IMR-90 (cell line): ENCODE data around the gene CARS2. TPM values are rescaled to one million over a fixed set of nuclear protein-coding genes. Genes with fewer than 3 reads are reported as not detected.

Experiments used
- ATAC-seq: fragments of 200-7000 bp; cut with Tn5 transposase; 2 replicates; pipeline ENCODE4 v1.9.1; 2020; ENCODE audit warnings: low read depth, mild to moderate bottlenecking, moderate library complexity
- BruUV-seq: library from RNA; stranded (reverse); fragments of 400-500 nt; replicated peaks from 2 replicates; lab custom pipeline; 2021; lab: Mats Ljungman, UMichigan
- CTCF ChIA-PET: fragments of 300-600 bp; formaldehyde crosslinking; extraction: SDS; loops from one replicate; lab custom pipeline; 2021; ENCODE audit warnings: antibody characterized with exemption; lab: Yijun Ruan, JAX
- POLR2A ChIA-PET: fragments of 300-600 bp; sonication (Branson Sonifier 250); formaldehyde crosslinking; loops from one replicate; lab custom pipeline; 2022; ENCODE audit warnings: antibody characterized with exemption; ENCODE audit not compliant: unreplicated experiment; lab: Charles Lee
- DNase-seq: peaks from one replicate; pipeline ENCODE4 v3.0.0; 2013
- H2AFZ ChIP-seq: replicated peaks from 2 replicates; pipeline ENCODE3; 2013; ENCODE audit warnings: low read length, mild to moderate bottlenecking; ENCODE audit not compliant: poor library complexity
- H2AK5ac ChIP-seq: 2 replicates; pipeline ENCODE4 v1.6.1; 2013; ENCODE audit warnings: low read depth, low read length, inconsistent platforms
- H2AK9ac ChIP-seq: replicated peaks from 2 replicates; pipeline ENCODE3; 2013; ENCODE audit warnings: mild to moderate bottlenecking, low read depth, low read length, moderate library complexity; ENCODE audit not compliant: poor library complexity
- H2BK120ac ChIP-seq: 2 replicates; pipeline ENCODE4 v1.6.1; 2013; ENCODE audit warnings: low read depth, low read length, inconsistent platforms
- H2BK15ac ChIP-seq: 3 replicates; pipeline ENCODE4 v1.6.1; 2013; ENCODE audit warnings: low read depth, low read length, inconsistent platforms
- H2BK20ac ChIP-seq: 2 replicates; pipeline ENCODE4 v1.6.1; 2013; ENCODE audit warnings: low read depth, mild to moderate bottlenecking, inconsistent platforms, low read length, moderate library complexity
- H2BK5ac ChIP-seq: 2 replicates; pipeline ENCODE4 v1.6.1; 2013; ENCODE audit warnings: mild to moderate bottlenecking, low read depth, low read length, inconsistent platforms; ENCODE audit not compliant: poor library complexity, severe bottlenecking
- H3K14ac ChIP-seq: replicated peaks from 2 replicates; pipeline ENCODE4 v1.6.1; 2013; ENCODE audit warnings: low read depth, low read length, inconsistent platforms
- H3K18ac ChIP-seq: 2 replicates; pipeline ENCODE4 v1.6.1; 2013; ENCODE audit warnings: low read depth, low read length, control low read depth
- H3K23ac ChIP-seq: 2 replicates; pipeline ENCODE4 v1.6.1; 2013; ENCODE audit warnings: low read depth, low read length, inconsistent platforms
- H3K27ac ChIP-seq: 2 replicates; pipeline ENCODE4 v1.5.1; 2013; ENCODE audit warnings: mild to moderate bottlenecking, control low read depth, low read length; ENCODE audit not compliant: insufficient read depth
- H3K27me3 ChIP-seq: 2 replicates; pipeline ENCODE4 v1.6.1; 2013; ENCODE audit warnings: low read length; ENCODE audit not compliant: control insufficient read depth, insufficient read depth
- H3K36me3 ChIP-seq: 2 replicates; pipeline ENCODE4 v1.6.1; 2013; ENCODE audit warnings: low read length, mixed read lengths; ENCODE audit not compliant: control insufficient read depth, insufficient read depth
- H3K4ac ChIP-seq: 2 replicates; pipeline ENCODE4 v1.6.1; 2013; ENCODE audit warnings: low read depth, low read length, inconsistent platforms
- H3K4me1 ChIP-seq: 2 replicates; pipeline ENCODE4 v1.6.1; 2013; ENCODE audit warnings: low read length, mixed read lengths; ENCODE audit not compliant: control insufficient read depth, insufficient read depth
- H3K4me2 ChIP-seq: 2 replicates; pipeline ENCODE4 v1.6.1; 2013; ENCODE audit warnings: low read depth, mild to moderate bottlenecking, control low read depth, low read length, moderate library complexity
- H3K4me3 ChIP-seq: 2 replicates; pipeline ENCODE4 v1.5.1; 2013; ENCODE audit warnings: low read depth, mild to moderate bottlenecking, control low read depth, low read length, moderate library complexity; ENCODE audit not compliant: insufficient read depth
- H3K56ac ChIP-seq: 2 replicates; pipeline ENCODE4 v1.6.1; 2013; ENCODE audit warnings: low read length, inconsistent platforms; ENCODE audit not compliant: insufficient read depth; ENCODE audit errors: extremely low read depth
- H3K79me1 ChIP-seq, 2 experiments: 2 replicates each; pipeline ENCODE4 v1.6.1; 2013; ENCODE audit warnings: low read length in 2 of 2, inconsistent platforms in 1 of 2, low read depth in 1 of 2
- H3K9ac ChIP-seq: 2 replicates; pipeline ENCODE4 v1.6.1; 2013; ENCODE audit warnings: low read depth, low read length, control low read depth
- H3K9me1 ChIP-seq: 2 replicates; pipeline ENCODE4 v1.6.1; 2013; ENCODE audit warnings: low read length, inconsistent platforms; ENCODE audit not compliant: insufficient read depth
- H3K9me3 ChIP-seq: 2 replicates; pipeline ENCODE4 v1.6.1; 2013; ENCODE audit warnings: low read length; ENCODE audit not compliant: control insufficient read depth, insufficient read depth
- H4K20me1 ChIP-seq: 2 replicates; pipeline ENCODE4 v1.6.1; 2013; ENCODE audit warnings: low read length, inconsistent platforms; ENCODE audit not compliant: insufficient read depth
- H4K5ac ChIP-seq: 2 replicates; pipeline ENCODE4 v1.6.1; 2013; ENCODE audit warnings: mild to moderate bottlenecking, low read depth, low read length, control low read depth
- H4K8ac ChIP-seq, 2 experiments: 2 replicates each; pipeline ENCODE4 v1.6.1; 2013; ENCODE audit warnings: low read depth in 2 of 2, low read length in 2 of 2, control low read depth in 1 of 2, inconsistent platforms in 1 of 2
- H4K91ac ChIP-seq: 2 replicates; pipeline ENCODE4 v1.6.1; 2013; ENCODE audit warnings: low read depth, low read length, inconsistent platforms; ENCODE audit not compliant: insufficient read depth
- BHLHE40 ChIP-seq: fragments of 150-350 bp; IDR thresholded peaks from 2 replicates; pipeline ENCODE4 v1.6.1; 2016; ENCODE audit warnings: mild to moderate bottlenecking, low read depth, low read length
- CTCF ChIP-seq: conservative IDR thresholded peaks from 2 replicates; pipeline ENCODE4 v1.5.1; 2012; ENCODE audit warnings: mild to moderate bottlenecking, low read depth, low read length, improper control_type of control experiment
- ELK1 ChIP-seq: fragments of 150-350 bp; IDR thresholded peaks from 2 replicates; pipeline ENCODE4 v1.6.1; 2016; ENCODE audit warnings: low read depth, mild to moderate bottlenecking, low read length, moderate library complexity, borderline replicate concordance
- FOS ChIP-seq: fragments of 150-350 bp; IDR thresholded peaks from 2 replicates; pipeline ENCODE4 v1.6.1; 2016; ENCODE audit warnings: low read depth, low read length
- WGBS, 2 experiments: methylation state at CpG; one replicate each; pipeline versions ENCODE4 v1.1.5 to v1.1.7; 2013; ENCODE audit warnings: missing lambda C conversion rate in 2 of 2; ENCODE audit not compliant: insufficient read length in 1 of 2; ENCODE audit errors: extremely low coverage in 2 of 2; 5-methylcytosine and 5-hydroxymethylcytosine counted together
- dilution Hi-C: fragments of 300-500 bp; cut with HindIII; formaldehyde crosslinking; loops from one replicate; pipeline ENCODE4 v1.14.3; 2018; ENCODE audit warnings: low sequenced_read_pairs; ENCODE audit not compliant: unreplicated experiment
- in situ Hi-C: fragments of 300-500 bp; cut with MboI; formaldehyde crosslinking; loops from 3 replicates; pipeline ENCODE4 v1.14.3; 2019; ENCODE audit warnings: low sequenced_read_pairs, inconsistent platforms, mixed read lengths
- intact Hi-C: fragments of 100-400 bp; cut with micrococcal nuclease; formaldehyde crosslinking; loops from 2 replicates; pipeline ENCODE4 v1.10.0; 2022
- polyA plus RNA-seq, 3 experiments: library from polyadenylated mRNA; depleted of rRNA; stranded (reverse); fragments of >200 nt; gene quantifications; 2 replicates each; pipeline ENCODE4 v1.2.3, GENCODE V29; 2012; ENCODE audit warnings: low replicate concordance in 1 of 3
- total RNA-seq: library from RNA; depleted of rRNA; stranded (reverse); fragments of >200 nt; gene quantifications from 2 replicates; pipeline ENCODE4 v1.2.3, GENCODE V29; 2012

Gene CARS2
- total and polyA plus RNA-seq, 2 of the 4 experiments (the other 2 are of a cell fraction): 76.2 to 76.4 TPM

- TF ChIP-seq ELK1: no peak
Observed at GRCh38 chr13:110683203-110683883, 22.6 kb downstream of the CARS2 start (continued).

- peaks cover 15 to 19% of the 10 kb centered on the region in 2 experiments for H3K79me1 ChIP-seq
- no TSS peak for BruUV-seq
- intact Hi-C loops: no loop called here
Observed at GRCh38 chr13:110682746-110683145, 23.2 kb downstream of the CARS2 start.

More at GRCh38 chr13:110682746-110683145, 23.2 kb downstream of the CARS2 start:
- Histone ChIP-seq H2AFZ (no peak overlapping the region), H3K9ac (no peak overlapping the region), H3K36me3 (peaks cover 60% of the 10 kb centered on the region), H3K27me3 (no peaks in the 10 kb centered on the region), H3K4me1 (peaks cover 3% of the 10 kb centered on the region; the same call in 1 of the 2 replicates), H2BK20ac (no peak overlapping the region), H3K4ac (no peak overlapping the region), H3K18ac (no peak overlapping the region), H3K9me3 (no peaks in the 10 kb centered on the region), H3K4me3 (no peak overlapping the region), H3K4me2 (no peak overlapping the region), H3K23ac (no peak overlapping the region), H4K91ac (no peak overlapping the region), H4K8ac (no peak overlapping the region), H2BK5ac (no peak overlapping the region), H3K9me1 (0 out of 2 replicates have a peak, but pooled peaks cover 4% of the 10 kb centered on the region), H2BK15ac (no peak overlapping the region), H2AK9ac (no peak overlapping the region), H3K56ac (no peak overlapping the region), H3K14ac (no peak overlapping the region), H4K20me1 (peaks cover 6% of the 10 kb centered on the region; the same call in 1 of the 2 replicates), H3K27ac (no peak overlapping the region), H4K5ac (no peak overlapping the region), H2AK5ac (no peak overlapping the region), H2BK120ac (no peak overlapping the region)
- no CpG with 5 or more reads among the region's 12 CpGs for WGBS, 2 experiments
- ATAC-seq: no peak
- POLR2A ChIA-PET: no interaction called here
- in situ Hi-C loops: no loop called here
- CTCF ChIA-PET: interaction anchor here (1.6 kb wide), 1 partner anchor 38 kb away, joined by 4 read pairs; no protein-coding TSS in a partner anchor
- dilution Hi-C loops: no loop called here
- no peak for DNase-seq
- TF ChIP-seq CTCF (no peak), FOS (no peak), BHLHE40 (no peak)
